Activated T-helper 17 cell treated with anti-CD3 and anti-CD28 coated beads, Interleukin-2, amount 50 U/mL, for 72 hours (primary cell): ENCODE results near the gene EFNA1. TPM values are rescaled to one million over a fixed set of nuclear protein-coding genes. Genes with fewer than 3 reads are reported as not detected.
"Not testable (repeated sequence)": the region's sequence is repeated elsewhere in the genome, so short reads cannot be mapped to it uniquely, and the experiment has no call there.

Experiments used
- ATAC-seq: fragments of 150-1000 bp; cut with Tn5 transposase; replicated peaks from 2 replicates; pipeline ENCODE4 v1.10.0; 2021; ENCODE audit warnings: mild to moderate bottlenecking, moderate library complexity
- H3K27ac Mint-ChIP-seq: one replicate; pipeline ENCODE4 v1.8.0; 2022; ENCODE audit warnings: mixed read lengths
- H3K27me3 Mint-ChIP-seq: one replicate; pipeline ENCODE4 v1.8.0; 2022; ENCODE audit warnings: mixed read lengths
- H3K36me3 Mint-ChIP-seq: one replicate; pipeline ENCODE4 v1.8.0; 2022; ENCODE audit warnings: low read depth, mild to moderate bottlenecking, mixed read lengths
- H3K4me1 Mint-ChIP-seq: one replicate; pipeline ENCODE4 v1.8.0; 2022; ENCODE audit warnings: mixed read lengths
- H3K4me3 Mint-ChIP-seq: one replicate; pipeline ENCODE4 v1.8.0; 2022; ENCODE audit warnings: mild to moderate bottlenecking, mixed read lengths
- H3K9me3 Mint-ChIP-seq: one replicate; pipeline ENCODE4 v1.8.0; 2022; ENCODE audit warnings: mixed read lengths
- total RNA-seq, 2 donors: library from RNA; stranded (reverse); gene quantifications; one replicate each; pipeline ENCODE4 v1.2.3, GENCODE V29; 2022

Gene EFNA1
- total RNA-seq, 2 donors from 2014 or later: 0.48 TPM; not detected in 1

DNA sequence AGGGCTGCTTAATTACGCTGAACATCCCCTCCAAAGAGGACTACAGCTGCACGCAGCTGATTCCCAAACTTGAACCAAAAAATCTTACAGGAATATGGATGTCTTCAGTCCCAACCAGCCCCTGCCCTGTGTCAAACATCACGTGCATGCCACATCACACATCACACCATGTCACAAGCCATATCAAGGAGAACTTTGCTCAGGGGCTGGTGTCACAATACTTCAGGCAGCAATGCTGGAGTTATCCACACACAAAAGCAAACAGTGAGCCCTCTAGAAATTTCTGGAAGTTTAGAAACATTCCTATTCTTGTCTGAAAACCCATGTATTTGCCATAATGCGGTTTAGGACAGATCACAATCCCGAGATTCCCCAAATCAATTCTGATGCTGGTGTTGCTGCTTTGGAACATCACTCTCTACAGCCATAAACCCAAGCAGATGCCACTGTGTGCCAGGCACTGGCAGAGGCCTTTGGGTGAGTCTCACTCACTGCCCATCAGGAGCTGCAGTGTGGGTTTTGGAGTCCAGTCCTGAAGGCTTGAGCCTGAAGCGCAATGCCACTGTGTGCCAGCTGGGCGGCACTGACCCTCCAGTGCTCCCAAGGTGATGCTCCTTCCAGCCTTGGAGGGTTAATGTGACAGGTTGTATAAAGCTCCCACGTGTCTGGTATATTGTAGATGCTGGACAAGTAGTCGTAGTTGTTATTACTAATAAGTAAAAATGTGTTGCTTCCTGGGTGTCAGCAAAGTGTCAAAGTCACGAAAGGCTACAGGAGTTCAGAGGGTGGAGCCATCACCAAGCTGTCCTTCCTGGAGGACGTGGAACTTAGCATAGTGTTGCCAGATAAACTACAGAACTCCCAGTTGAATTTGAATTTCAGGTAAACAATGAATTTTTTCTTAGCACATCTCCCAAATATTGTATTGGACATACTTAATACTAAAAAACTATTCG is 20.1 kb upstream of the EFNA1 start:
- Mint-ChIP-seq H3K9me3 (no peaks in the 10 kb centered on the region), H3K27me3 (no peaks in the 10 kb centered on the region), H3K27ac (no peak overlapping the region), H3K4me1 (no peaks in the 10 kb centered on the region), H3K4me3 (no peak overlapping the region), H3K36me3 (no peaks in the 10 kb centered on the region)
- no peak for ATAC-seq

DNA sequence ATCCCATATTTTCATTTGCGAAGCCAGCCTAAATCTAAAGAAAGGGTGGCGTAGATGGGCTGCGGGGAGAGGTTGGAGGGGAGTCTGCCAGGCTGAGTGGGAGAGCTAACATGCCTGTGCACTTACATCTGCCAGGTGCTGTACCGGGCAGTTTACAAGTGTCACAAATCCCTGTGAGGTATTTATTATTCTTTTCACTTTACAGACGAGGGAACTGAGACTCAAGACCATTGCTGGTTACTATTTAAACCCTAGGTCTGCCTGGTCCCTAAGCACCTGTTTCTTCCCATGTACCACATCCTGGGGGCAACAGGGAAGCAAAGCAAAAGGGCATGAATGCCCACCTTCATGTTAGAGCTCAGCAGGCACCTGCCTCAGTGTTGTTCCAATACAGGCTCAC is 19.4 kb upstream of the EFNA1 start:
- no peaks in the 10 kb centered on the region for H3K36me3 Mint-ChIP-seq
- no peaks in the 10 kb centered on the region for H3K27me3 Mint-ChIP-seq
- no peak overlapping the region for H3K27ac Mint-ChIP-seq
- no peak overlapping the region for H3K4me3 Mint-ChIP-seq
- no peaks in the 10 kb centered on the region for H3K9me3 Mint-ChIP-seq
- no peaks in the 10 kb centered on the region for H3K4me1 Mint-ChIP-seq
- ATAC-seq: no peak

DNA sequence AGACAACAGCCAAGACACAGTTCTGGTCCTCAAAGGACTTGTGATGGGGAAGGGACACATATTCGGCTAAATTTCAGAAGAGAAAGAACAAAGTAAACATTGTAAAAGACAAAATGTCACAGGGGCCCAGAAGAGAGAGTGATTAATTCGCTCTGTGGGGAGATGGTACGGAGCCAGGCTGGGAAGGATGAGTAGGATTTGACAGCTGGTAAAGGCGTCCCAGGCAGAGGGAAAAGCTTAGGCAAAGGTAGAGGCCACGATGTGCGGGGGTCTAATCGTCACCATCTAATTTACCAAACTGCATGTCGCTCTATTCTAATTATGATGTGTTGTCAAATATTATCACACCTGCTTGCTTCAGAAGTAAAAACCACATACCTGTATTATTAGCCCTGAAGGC is 17.3 kb upstream of the EFNA1 start:
- ATAC-seq: no peak
- H3K27me3 Mint-ChIP-seq: peaks cover 3% of the 10 kb centered on the region
- H3K27ac Mint-ChIP-seq: no peak overlapping the region
- no peak overlapping the region for H3K4me3 Mint-ChIP-seq
- no peaks in the 10 kb centered on the region for H3K9me3 Mint-ChIP-seq
- no peaks in the 10 kb centered on the region for H3K4me1 Mint-ChIP-seq
- no peaks in the 10 kb centered on the region for H3K36me3 Mint-ChIP-seq

DNA sequence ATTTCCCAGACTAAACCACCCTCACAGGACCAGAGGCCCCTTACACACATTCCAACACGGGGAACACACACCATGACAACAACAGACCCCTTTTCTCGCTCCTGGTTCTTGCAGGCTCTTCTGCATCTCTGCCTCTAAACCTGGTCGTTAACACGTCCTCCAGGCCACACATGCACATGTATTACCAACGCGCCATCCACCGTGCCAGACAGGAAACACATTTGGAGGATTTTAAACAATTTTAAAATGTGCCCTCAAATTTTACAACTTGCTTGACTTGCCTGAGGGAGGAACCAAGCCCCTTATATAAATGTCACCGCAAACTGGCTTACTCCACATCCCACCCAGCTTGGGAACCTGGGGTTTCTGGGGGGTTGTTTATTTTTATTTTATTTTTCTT is 16.9 kb upstream of the EFNA1 start:
- H3K27me3 Mint-ChIP-seq: peaks cover 3% of the 10 kb centered on the region
- no peak for ATAC-seq
- no peaks in the 10 kb centered on the region for H3K36me3 Mint-ChIP-seq
- no peaks in the 10 kb centered on the region for H3K4me1 Mint-ChIP-seq
- H3K4me3 Mint-ChIP-seq: no peak overlapping the region
- no peak overlapping the region for H3K27ac Mint-ChIP-seq
- H3K9me3 Mint-ChIP-seq: no peaks in the 10 kb centered on the region

DNA sequence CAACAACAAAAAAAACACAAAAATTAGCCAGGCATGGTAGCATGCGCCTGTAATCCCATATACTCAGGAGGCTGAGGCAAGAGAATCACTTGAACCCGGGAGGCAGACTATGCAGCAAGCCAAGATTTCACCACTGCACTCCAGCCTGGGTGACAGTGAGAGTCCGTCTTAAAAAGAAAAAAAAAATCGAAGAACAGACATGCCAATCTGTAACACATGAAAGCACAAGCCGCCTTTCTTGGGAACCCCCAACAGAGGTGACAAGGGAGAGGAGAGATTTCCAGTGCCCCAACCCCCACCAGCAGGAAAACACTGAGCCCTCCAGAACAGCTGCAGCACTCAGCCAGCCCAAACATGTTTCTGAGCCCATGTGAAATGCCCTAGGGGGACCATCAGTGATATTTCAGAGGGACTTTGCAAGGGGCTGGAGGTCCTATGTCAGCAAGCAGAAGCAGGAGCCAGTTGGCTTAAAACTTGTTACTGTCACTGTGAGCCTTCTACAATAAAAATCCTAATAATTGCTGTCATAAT is 14.2 kb upstream of the EFNA1 start:
- no peaks in the 10 kb centered on the region for H3K4me1 Mint-ChIP-seq
- peaks cover 7% of the 10 kb centered on the region for H3K27me3 Mint-ChIP-seq
- no peaks in the 10 kb centered on the region for H3K36me3 Mint-ChIP-seq
- H3K9me3 Mint-ChIP-seq: no peaks in the 10 kb centered on the region
- no peak for ATAC-seq
- no peak overlapping the region for H3K27ac Mint-ChIP-seq
- no peak overlapping the region for H3K4me3 Mint-ChIP-seq

DNA sequence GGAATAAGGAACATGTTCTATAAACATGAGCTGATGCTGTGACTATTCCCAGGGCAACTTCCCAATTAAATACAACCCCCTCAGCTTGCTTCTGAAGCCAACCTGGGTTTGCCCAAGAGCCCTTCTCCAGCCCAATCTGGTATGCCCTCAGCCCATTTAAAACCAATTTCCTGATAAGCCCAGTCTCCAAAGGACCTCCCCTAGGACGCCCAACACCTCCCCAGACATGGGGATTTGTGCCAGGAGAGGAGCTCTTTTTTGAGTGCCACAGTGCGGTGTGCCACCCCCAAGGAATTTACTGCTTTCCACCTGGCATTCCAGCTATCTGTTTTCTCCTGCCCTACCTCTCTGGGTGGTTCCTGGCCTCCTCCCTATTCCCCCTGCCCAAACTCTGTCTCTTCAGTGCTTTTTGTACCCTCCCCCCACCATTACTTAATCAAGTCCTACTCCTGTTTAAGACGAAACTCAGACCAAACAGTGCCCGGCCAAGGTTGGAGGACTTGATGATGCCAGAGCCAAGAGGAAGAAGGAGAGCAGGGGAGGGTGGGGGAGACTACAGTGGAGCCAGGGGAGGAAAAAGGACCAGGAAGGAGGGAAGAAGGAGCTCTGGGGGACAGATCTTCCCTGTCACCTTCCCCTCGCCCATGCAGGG is 11.4 kb upstream of the EFNA1 start:
- Mint-ChIP-seq H3K4me3 (no peak overlapping the region), H3K27ac (no peak overlapping the region), H3K4me1 (no peaks in the 10 kb centered on the region), H3K27me3 (peaks cover 7% of the 10 kb centered on the region), H3K9me3 (no peaks in the 10 kb centered on the region), H3K36me3 (no peaks in the 10 kb centered on the region)
- no peak for ATAC-seq

DNA sequence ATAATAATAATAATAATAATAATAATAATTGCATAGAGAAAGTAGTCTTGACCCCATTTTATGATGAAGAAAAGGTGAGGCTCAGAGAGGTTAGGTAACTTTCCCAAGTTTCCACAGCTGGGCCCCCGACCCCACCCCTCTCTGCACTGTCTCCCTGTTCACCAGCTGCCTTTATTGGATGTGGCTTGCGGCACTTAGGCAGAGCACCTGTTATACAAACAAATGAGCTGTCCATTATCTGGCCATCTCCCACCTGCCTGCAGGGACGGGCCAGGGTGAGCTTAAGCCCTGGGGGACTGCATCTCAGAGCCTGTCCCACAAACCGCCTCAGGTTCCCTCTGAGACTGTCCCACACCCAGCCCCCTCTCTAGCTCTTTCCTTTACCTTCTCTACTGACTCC is 10.1 kb upstream of the EFNA1 start:
- Mint-ChIP-seq H3K4me1 (no peaks in the 10 kb centered on the region), H3K36me3 (no peaks in the 10 kb centered on the region), H3K4me3 (no peak overlapping the region), H3K27me3 (peaks cover 7% of the 10 kb centered on the region), H3K27ac (no peak overlapping the region), H3K9me3 (no peaks in the 10 kb centered on the region)
- no peak for ATAC-seq

DNA sequence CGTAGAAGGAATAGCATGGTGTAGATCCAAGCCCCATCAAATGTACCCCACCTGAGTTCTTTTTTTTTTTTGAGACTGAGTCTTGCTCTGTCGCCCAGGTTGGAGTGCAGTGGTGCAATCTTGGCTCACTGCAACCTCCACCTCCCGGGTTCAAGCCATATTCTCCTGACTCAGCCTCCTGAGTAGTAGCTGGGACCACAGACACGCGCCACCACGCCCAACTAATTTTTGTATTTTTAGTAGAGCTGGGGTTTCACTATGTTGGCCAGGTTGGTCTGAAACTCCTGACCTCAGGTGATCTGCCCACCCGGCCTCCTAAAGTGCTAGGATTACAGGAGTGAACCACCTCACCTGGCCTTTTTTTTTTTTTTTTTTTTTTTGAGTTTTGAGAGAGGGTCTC is 9.6 kb upstream of the EFNA1 start:
- H3K4me3 Mint-ChIP-seq, H3K36me3 Mint-ChIP-seq, ATAC-seq, H3K27me3 Mint-ChIP-seq, H3K9me3 Mint-ChIP-seq, H3K4me1 Mint-ChIP-seq, H3K27ac Mint-ChIP-seq: not testable (repeated sequence)

DNA sequence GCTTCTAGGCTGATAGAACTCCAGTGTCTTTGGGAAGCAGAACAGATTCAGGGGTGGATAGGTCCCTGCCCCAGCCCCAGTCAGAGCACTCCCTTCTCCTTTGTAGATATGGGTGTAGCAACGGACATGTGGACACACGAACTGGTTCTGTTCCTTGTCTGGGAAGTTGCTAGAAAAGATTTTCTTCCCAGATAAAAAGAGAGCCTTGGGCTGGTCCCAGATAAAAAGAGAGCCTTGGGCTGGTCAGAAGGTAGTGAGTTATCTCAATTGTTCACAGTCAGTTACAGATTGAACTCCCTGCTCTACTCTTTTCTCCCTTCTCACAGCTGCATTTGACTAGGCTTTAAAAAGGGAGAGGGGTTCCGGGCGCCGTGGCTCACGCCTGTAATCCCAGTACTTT is 7.4 kb upstream of the EFNA1 start:
- Mint-ChIP-seq H3K27me3 (peaks cover 4% of the 10 kb centered on the region), H3K4me3 (no peak overlapping the region), H3K4me1 (no peaks in the 10 kb centered on the region), H3K27ac (no peak overlapping the region), H3K36me3 (no peaks in the 10 kb centered on the region), H3K9me3 (no peaks in the 10 kb centered on the region)
- ATAC-seq: no peak

DNA sequence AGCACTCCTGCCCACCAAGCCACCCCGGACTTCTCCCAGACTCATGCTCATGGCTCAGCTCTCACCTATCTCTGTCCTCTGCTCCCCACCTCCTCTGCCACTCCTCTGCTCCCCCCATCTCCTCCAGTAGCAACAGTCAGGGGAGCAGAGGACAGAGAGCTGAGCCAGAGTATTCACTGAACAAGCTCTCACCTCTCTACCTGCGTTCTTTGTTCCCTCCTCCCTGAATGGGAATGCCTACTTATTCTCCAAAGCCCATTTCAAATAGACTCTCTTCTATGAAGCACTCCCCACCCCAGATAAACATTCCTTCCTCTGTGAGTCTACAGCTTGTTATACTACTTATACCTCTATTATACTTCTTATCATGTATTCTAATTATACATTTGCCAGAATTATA is 6.4 kb upstream of the EFNA1 start:
- no peaks in the 10 kb centered on the region for H3K4me1 Mint-ChIP-seq
- peaks cover 2% of the 10 kb centered on the region for H3K27me3 Mint-ChIP-seq
- H3K4me3 Mint-ChIP-seq: no peak overlapping the region
- H3K9me3 Mint-ChIP-seq: no peaks in the 10 kb centered on the region
- H3K36me3 Mint-ChIP-seq: no peaks in the 10 kb centered on the region
- no peak overlapping the region for H3K27ac Mint-ChIP-seq
- no peak for ATAC-seq

DNA sequence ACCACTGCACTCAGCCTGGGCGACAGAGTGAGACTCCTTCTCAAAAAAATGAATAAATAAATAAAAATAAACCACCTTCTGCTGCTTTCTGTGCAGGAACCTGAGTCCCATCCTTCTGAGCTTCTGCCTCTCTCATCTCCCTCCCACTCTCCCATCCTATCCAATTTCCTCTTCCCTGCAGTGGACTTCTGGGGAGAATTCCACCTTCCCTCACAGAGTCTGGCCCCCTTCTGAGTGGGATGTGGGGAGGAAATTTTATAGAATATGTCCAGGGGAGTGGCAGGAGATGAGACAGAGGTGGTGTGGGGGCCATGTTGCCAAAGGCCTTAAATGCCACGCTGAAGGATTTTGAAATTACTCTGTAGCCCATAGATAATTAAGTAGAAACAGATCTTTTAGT is 5.4 kb upstream of the EFNA1 start:
- no peak overlapping the region for H3K4me3 Mint-ChIP-seq
- H3K27ac Mint-ChIP-seq: no peak overlapping the region
- ATAC-seq: no peak
- H3K9me3 Mint-ChIP-seq: no peaks in the 10 kb centered on the region
- no peaks in the 10 kb centered on the region for H3K36me3 Mint-ChIP-seq
- peaks cover 7% of the 10 kb centered on the region for H3K4me1 Mint-ChIP-seq
- H3K27me3 Mint-ChIP-seq: peaks cover 6% of the 10 kb centered on the region

DNA sequence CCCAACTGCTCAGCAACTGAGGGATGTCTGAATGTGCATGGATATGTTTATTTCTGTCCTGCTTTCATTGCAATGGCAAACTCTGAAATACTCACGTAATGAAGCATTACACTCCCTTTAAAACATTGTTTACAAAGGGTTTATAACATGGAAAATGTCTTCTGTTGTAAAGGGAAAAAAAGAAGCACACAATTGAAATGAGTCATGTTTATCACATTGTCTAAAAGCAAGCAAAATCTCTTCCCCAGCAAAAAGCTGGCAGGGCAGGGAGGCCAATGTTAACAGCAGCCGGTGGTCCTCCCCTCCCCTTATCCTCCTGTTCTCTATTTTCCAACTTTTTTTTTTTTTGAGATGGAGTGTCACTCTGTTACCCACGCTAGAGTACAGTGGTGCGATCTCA is 3.9 kb upstream of the EFNA1 start:
- Mint-ChIP-seq H3K27ac (no peak overlapping the region), H3K4me1 (peaks cover 15% of the 10 kb centered on the region), H3K4me3 (no peak overlapping the region), H3K9me3 (no peaks in the 10 kb centered on the region), H3K36me3 (no peaks in the 10 kb centered on the region), H3K27me3 (peaks cover 15% of the 10 kb centered on the region)
- ATAC-seq: no peak

DNA sequence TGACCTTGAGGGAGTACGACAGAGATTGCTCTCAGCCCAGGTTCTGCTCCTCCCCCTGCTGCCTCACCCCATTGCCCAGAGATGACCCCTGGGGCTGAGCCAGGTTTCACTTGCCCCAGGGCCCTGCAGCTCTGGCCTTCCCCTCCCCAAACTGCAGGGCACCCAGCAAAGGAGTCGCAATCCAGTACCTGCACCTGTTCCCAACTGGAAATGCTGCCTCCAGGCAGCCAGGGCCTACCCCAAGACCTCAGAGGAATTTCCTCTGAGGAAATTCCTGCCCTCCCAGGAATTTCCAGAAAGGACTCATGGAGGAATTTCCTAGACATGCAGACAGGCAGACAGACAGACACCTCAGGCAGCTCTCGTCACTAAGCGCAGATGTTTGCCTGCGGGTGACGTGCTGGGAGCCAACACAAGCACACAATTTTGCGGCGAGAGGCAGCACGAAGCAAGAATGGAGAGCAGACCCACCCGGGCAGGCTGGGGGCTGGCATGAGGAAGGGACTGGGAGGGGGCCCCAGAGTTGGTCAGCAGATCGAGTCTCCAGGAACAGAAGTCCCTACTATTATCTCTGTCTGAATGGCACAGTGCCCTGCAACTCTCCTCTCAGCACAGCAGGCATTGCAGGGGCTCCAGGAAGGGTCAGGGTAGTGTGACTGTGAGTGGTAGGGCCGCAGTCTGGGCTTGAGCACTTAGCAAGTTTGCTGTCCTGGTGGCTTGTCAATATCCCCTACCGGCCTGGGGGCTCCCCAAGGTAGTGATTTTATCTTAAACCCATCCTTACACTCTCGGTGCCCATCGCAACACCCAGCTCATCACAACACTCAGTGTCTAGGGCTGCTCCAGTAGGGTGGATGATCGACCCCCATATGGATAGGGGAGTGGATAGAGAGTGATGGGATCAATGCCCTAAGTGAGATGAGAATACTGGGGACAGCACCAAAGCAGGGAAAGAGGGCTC is 2.9 kb upstream of the EFNA1 start:
- H3K4me3 Mint-ChIP-seq: no peak overlapping the region
- H3K4me1 Mint-ChIP-seq: peaks cover 16% of the 10 kb centered on the region
- peaks cover 15% of the 10 kb centered on the region for H3K27me3 Mint-ChIP-seq
- no peaks in the 10 kb centered on the region for H3K36me3 Mint-ChIP-seq
- no peak for ATAC-seq
- no peak overlapping the region for H3K27ac Mint-ChIP-seq
- no peaks in the 10 kb centered on the region for H3K9me3 Mint-ChIP-seq

DNA sequence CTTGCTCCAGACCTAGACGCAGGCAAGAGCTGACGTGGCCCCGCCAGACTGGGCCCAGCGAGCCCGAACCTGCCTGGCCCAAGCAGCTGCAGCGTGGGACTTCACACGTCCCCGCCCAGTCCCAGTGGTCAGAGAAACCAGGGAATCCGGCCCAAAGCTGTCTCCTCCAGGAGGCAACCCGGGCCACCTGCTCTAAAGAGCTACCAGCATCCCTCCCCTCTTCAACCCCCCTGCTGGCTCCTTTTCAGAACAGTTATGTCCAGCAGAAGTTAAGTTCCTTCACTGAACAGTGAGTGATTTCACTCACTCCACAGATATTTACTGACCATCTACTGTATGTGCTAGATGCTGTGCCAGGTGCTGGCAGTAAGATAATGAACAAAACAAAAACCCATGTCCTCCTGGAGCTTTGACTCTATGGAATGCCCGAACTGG is 2.1 kb upstream of the EFNA1 start:
- H3K4me1 Mint-ChIP-seq: peaks cover 16% of the 10 kb centered on the region
- H3K9me3 Mint-ChIP-seq: no peaks in the 10 kb centered on the region
- H3K27ac Mint-ChIP-seq: no peak overlapping the region
- ATAC-seq: no peak
- H3K27me3 Mint-ChIP-seq: peaks cover 15% of the 10 kb centered on the region
- no peaks in the 10 kb centered on the region for H3K36me3 Mint-ChIP-seq
- peak overlapping the region; percentile 19 for H3K4me3 Mint-ChIP-seq
